Testis (tissue), 3 donors: ENCODE data around the gene ATP2B2. TPM values are rescaled to one million over a fixed set of nuclear protein-coding genes. Genes with fewer than 3 reads are reported as not detected.

Experiments used
- DNase-seq: peaks from one replicate; pipeline ENCODE4 v3.0.0-alpha.2; 2019
- H3K27ac ChIP-seq, 2 donors: fragments of 200-600 bp; sonication (generic); one replicate each; pipeline ENCODE4 v1.5.1; 2019
- H3K27me3 ChIP-seq: fragments of 200-600 bp; sonication (generic); one replicate; pipeline ENCODE4 v1.5.1; 2019
- H3K36me3 ChIP-seq: fragments of 200-600 bp; sonication (generic); one replicate; pipeline ENCODE4 v1.5.1; 2017; ENCODE audit warnings: low read depth; ENCODE audit errors: missing control alignments
- H3K4me1 ChIP-seq: fragments of 200-600 bp; sonication (generic); one replicate; pipeline ENCODE4 v1.5.1; 2019
- H3K4me3 ChIP-seq, 2 donors: fragments of 200-600 bp; sonication (generic); one replicate each; pipeline ENCODE4 v1.5.1; 2017 to 2019
- H3K9me3 ChIP-seq: fragments of 200-600 bp; sonication (generic); one replicate; pipeline ENCODE4 v1.5.1; 2017
- CTCF ChIP-seq, 3 experiments: fragments of 450-650 bp in 2 of 3; fragments of 200-600 bp in 1 of 3; sonication (generic) in 1 of 3; IDR thresholded peaks; one replicate each; pipeline ENCODE4 v1.5.1; 2016 to 2019; ENCODE audit warnings: antibody characterized with exemption in 3 of 3, mild to moderate bottlenecking in 2 of 3, moderate library complexity in 1 of 3
- POLR2A ChIP-seq: fragments of 450-650 bp; IDR thresholded peaks from one replicate; pipeline ENCODE4 v1.6.1; 2017; ENCODE audit warnings: antibody characterized with exemption, mild to moderate bottlenecking, moderate library complexity
- WGBS, 2 donors: methylation state at CpG; one replicate each; pipeline ENCODE4 v1.1.5; 2018; 5-methylcytosine and 5-hydroxymethylcytosine counted together
- intact Hi-C: fragments of 100-400 bp; cut with DNase I; formaldehyde crosslinking; loops from one replicate; pipeline ENCODE4 v1.15.1; 2023; ENCODE audit warnings: low total_unique reads
- polyA plus RNA-seq: library from polyadenylated mRNA; stranded (reverse); fragments of 350-450 nt; fragmentation: Illumina TruSeq; extraction: RNeasy Lipid Tissue Mini Kit (QIAGEN cat#74804); gene quantifications from one replicate; pipeline ENCODE4 v1.2.3, GENCODE V29; 2014; ENCODE audit warnings: low read depth, low replicate concordance; ENCODE audit not compliant: insufficient read depth
- total RNA-seq, 2 donors: library from RNA; depleted of rRNA; stranded (reverse); fragments of >200 nt; gene quantifications; one replicate each; pipeline ENCODE4 v1.2.3, GENCODE V29; 2016

Gene ATP2B2
- total and polyA plus RNA-seq, 3 donors from 2014 or later: 1.1 to 2.9 (median 1.8) TPM

- intact Hi-C loops: no loop called here
- Histone ChIP-seq H3K4me1 (no peaks in the 10 kb centered on the region), H3K27me3 (no peaks in the 10 kb centered on the region), H3K4me3 (no peak overlapping the region), H3K27ac (no peak overlapping the region), H3K36me3 (no peaks in the 10 kb centered on the region), H3K9me3 (no peaks in the 10 kb centered on the region)
- peak; percentile 2 for DNase-seq
- TF ChIP-seq POLR2A (no peak), CTCF (IDR thresholded peaks at IDR 0.05) (no peak)
- 84 to 94% methylated on average over 11 to 13 of the region's 13 CpGs for WGBS, 2 donors
These were observed 24.4 kb upstream of the ATP2B2 start for GRCh38 chr3:10529809-10530208.

- DNase-seq: peak; percentile 4
- no peaks in the 10 kb centered on the region for H3K36me3 ChIP-seq
- no peaks in the 10 kb centered on the region for H3K27me3 ChIP-seq
- H3K4me3 ChIP-seq: no peak overlapping the region
- intact Hi-C loops: no loop called here
- TF ChIP-seq CTCF (IDR thresholded peaks at IDR 0.05): no peak
- TF ChIP-seq POLR2A: no peak
- H3K4me1 ChIP-seq: no peaks in the 10 kb centered on the region
- 76 to 88% methylated on average over 7 of the region's 7 CpGs for WGBS, 2 donors
- no peaks in the 10 kb centered on the region for H3K9me3 ChIP-seq
- no peak overlapping the region for H3K27ac ChIP-seq
These were observed 22.7 kb upstream of the ATP2B2 start for GRCh38 chr3:10528046-10528445.

GRCh38 chr3:10527295-10528001, 22.1 kb upstream of the ATP2B2 start:
- Histone ChIP-seq H3K36me3 (no peaks in the 10 kb centered on the region), H3K4me1 (no peaks in the 10 kb centered on the region), H3K4me3 (no peak overlapping the region), H3K27ac (no peak overlapping the region), H3K9me3 (no peaks in the 10 kb centered on the region), H3K27me3 (no peaks in the 10 kb centered on the region)
- 83 to 92% methylated on average over 2 to 13 of the region's 13 CpGs for WGBS, 2 donors
- intact Hi-C loops: no loop called here
- peak; percentile 6 for DNase-seq
- TF ChIP-seq POLR2A (no peak), CTCF (IDR thresholded peaks at IDR 0.05) (no peak)

GRCh38 chr3:10526366-10526765, 21.0 kb upstream of the ATP2B2 start:
- 89 to 90% methylated on average over 4 of the region's 4 CpGs for WGBS, 2 donors
- TF ChIP-seq CTCF (IDR thresholded peaks at IDR 0.05) (no peak), POLR2A (no peak)
- intact Hi-C loops: no loop called here
- Histone ChIP-seq H3K27ac (no peak overlapping the region), H3K27me3 (no peaks in the 10 kb centered on the region), H3K4me3 (no peak overlapping the region), H3K36me3 (no peaks in the 10 kb centered on the region), H3K9me3 (no peaks in the 10 kb centered on the region), H3K4me1 (no peaks in the 10 kb centered on the region)
- no peak for DNase-seq

DNA sequence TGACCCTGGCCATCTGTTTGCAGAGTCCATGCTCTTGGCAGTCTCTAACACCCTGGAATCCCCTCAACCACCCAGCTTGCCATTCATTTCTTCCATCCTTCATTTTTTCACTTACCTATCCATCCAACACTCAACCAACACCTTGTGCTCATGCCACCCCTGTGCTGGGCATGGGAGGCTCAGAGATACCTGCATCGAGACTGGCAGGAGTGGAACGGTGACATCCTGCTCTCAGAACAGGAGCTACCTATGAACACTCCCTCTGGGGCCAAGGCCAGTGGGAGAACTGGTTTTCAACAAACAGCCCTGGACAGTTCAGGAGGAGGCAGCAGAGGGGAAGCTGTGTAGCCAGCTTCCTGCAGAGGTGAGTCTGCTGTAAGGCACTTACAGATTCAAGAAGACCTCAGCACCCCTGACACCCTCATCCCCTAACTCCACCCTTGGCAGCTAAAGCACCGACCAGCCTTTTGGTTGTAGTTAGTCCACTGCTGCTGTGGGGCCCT, 19.5 kb upstream of the ATP2B2 start:
- no peaks in the 10 kb centered on the region for H3K9me3 ChIP-seq
- intact Hi-C loops: no loop called here
- TF ChIP-seq POLR2A (no peak), CTCF (IDR thresholded peaks at IDR 0.05) (no peak)
- H3K36me3 ChIP-seq: no peaks in the 10 kb centered on the region
- H3K4me3 ChIP-seq: no peak overlapping the region
- H3K27ac ChIP-seq: no peak overlapping the region
- H3K4me1 ChIP-seq: no peaks in the 10 kb centered on the region
- DNase-seq: peak; percentile 2
- no peaks in the 10 kb centered on the region for H3K27me3 ChIP-seq
- WGBS, 2 donors: 68 to 77% methylated on average over 3 of the region's 3 CpGs
